ENCODE results near the gene RBM19.

GRCh38 chr12:113994051-113994450 is 27.9 kb upstream of the RBM19 start:
- no peak for TF ChIP-seq CTCF (IDR thresholded peaks at IDR 0.05; ENCODE audit: insufficient read depth, low read length)
- TF ChIP-seq SPI1 (IDR thresholded peaks at IDR 0.05; ENCODE audit: borderline replicate concordance, low read depth) = no peak

Data from HL-60 (cell line).